GM21528 (cell line): ENCODE data around the gene TTLL10.
"Not testable (repeated sequence)": the region's sequence is repeated elsewhere in the genome, so short reads cannot be mapped to it uniquely, and the experiment has no call there.

Source experiments
- ATAC-seq: cut with Tn5 transposase; IDR thresholded peaks from one replicate; pipeline ENCODE4 v1.9.1; 2021; ENCODE audit warnings: mild to moderate bottlenecking, moderate library complexity; ENCODE audit not compliant: unreplicated experiment, low FRiP score

Gene TTLL10

GRCh38 chr1:1141244-1141910 lies 32.3 kb upstream of the TTLL10 start:
- no peak for ATAC-seq

GRCh38 chr1:1141911-1142250 lies 31.8 kb upstream of the TTLL10 start:
- ATAC-seq: no peak

- ATAC-seq: not testable (repeated sequence)
Measured at GRCh38 chr1:1142352-1142751, 31.3 kb upstream of the TTLL10 start.

GRCh38 chr1:1142844-1143243 lies 30.8 kb upstream of the TTLL10 start:
- no peak for ATAC-seq

GRCh38 chr1:1143636-1144035 lies 30.0 kb upstream of the TTLL10 start:
- ATAC-seq: no peak

GRCh38 chr1:1144122-1144842 lies 29.4 kb upstream of the TTLL10 start:
- no peak for ATAC-seq

GRCh38 chr1:1144843-1145546 lies 28.7 kb upstream of the TTLL10 start:
- no peak for ATAC-seq

GRCh38 chr1:1145547-1145914 lies 28.1 kb upstream of the TTLL10 start:
- ATAC-seq: no peak

GRCh38 chr1:1146026-1146425 lies 27.7 kb upstream of the TTLL10 start:
- ATAC-seq: no peak

- ATAC-seq: no peak
Measured at GRCh38 chr1:1146596-1146995, 27.1 kb upstream of the TTLL10 start.

- ATAC-seq: no peak
Measured at GRCh38 chr1:1148061-1148460, 25.6 kb upstream of the TTLL10 start.

GRCh38 chr1:1148569-1148968 lies 25.1 kb upstream of the TTLL10 start:
- ATAC-seq: no peak

GRCh38 chr1:1149416-1149815 lies 24.3 kb upstream of the TTLL10 start:
- ATAC-seq: no peak

GRCh38 chr1:1150100-1150499 lies 23.6 kb upstream of the TTLL10 start:
- ATAC-seq: no peak

GRCh38 chr1:1151306-1151705 lies 22.4 kb upstream of the TTLL10 start:
- ATAC-seq: no peak

GRCh38 chr1:1152431-1152830 lies 21.2 kb upstream of the TTLL10 start:
- not testable (repeated sequence) for ATAC-seq

- ATAC-seq: not testable (repeated sequence)
Measured at GRCh38 chr1:1153215-1153614, 20.5 kb upstream of the TTLL10 start.

- no peak for ATAC-seq
Measured at GRCh38 chr1:1153874-1154273, 19.8 kb upstream of the TTLL10 start.

- ATAC-seq: no peak
Measured at GRCh38 chr1:1155258-1155657, 18.4 kb upstream of the TTLL10 start.

- no peak for ATAC-seq
Measured at GRCh38 chr1:1156140-1157032, 17.3 kb upstream of the TTLL10 start.

- ATAC-seq: no peak
Measured at GRCh38 chr1:1157033-1157365, 16.7 kb upstream of the TTLL10 start.
